Stimulated activated CD8-positive, alpha-beta memory T cell treated with anti-CD3 and anti-CD28 coated beads, Interleukin-2, amount 100 ng/mL, for 1 hour (primary cell): ENCODE measurements around the gene FOXN3.

ENCODE experiments used
- DNase-seq, 2 donors: peaks; one replicate each; pipeline ENCODE4 v3.0.0-alpha.2; 2020; ENCODE audit warnings: low read depth in 2 of 2

Gene FOXN3

DNA sequence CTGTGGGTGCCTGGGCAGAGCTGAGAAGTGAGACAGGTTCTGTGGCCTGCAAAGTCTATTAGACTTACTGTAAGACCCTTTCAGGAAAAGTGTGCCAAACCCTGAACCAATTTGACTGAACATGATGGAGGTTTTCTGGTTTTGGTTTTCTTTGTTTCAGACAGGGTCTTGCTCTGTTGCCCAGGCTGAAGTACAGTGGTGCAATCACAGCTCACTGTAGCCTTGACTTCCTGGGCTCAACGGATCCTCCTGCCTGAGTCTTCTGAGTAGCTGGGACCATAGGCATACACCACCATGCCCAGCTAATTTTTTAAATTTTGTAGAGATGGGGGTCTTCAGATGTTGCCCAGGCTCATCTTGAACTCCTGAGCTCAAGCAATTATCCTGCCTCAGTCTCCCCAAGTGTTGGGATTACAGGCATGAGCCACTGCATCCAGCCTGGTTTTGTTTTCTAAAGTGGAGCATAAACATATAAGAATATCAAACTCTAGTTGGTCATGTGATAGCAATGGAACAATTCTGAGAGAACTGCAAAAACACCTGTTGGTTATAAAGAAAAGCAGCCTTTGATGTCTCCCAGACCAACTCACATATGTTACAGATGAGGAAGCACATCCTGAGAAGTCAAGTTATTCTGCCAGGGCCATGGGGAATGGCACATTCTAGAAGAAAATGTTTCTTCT is 166.9 kb downstream of the FOXN3 start:
- no peak for DNase-seq

DNA sequence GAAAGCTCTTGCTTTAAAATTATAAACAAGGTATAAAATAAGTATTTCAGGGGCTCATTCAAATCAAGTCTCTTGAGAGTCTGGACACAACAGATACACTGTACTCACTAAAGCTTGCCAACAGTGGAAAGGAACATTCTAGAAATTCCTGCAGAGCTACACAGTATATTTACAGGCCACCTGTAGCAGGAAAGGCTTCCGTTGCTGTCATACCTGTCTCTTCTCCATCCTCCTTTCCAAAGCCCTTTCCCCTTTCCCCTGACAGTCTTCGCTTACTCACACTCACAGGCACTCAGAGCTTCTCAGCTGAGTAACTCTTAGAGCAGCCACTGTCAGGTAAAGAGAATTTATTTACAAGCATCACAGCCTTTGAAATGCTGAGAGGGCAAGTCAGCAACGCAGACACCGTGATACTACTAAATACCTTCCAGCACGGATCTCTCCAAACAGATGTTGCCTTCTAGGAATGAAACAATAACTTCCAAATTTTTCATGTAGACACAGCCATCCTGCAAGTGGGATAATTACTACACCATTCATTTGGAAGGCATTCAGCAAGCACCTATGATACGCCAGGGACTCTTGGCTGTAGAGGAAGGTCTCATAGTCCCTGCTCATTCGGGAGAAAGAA is 167.9 kb downstream of the FOXN3 start:
- DNase-seq = no peak

DNA sequence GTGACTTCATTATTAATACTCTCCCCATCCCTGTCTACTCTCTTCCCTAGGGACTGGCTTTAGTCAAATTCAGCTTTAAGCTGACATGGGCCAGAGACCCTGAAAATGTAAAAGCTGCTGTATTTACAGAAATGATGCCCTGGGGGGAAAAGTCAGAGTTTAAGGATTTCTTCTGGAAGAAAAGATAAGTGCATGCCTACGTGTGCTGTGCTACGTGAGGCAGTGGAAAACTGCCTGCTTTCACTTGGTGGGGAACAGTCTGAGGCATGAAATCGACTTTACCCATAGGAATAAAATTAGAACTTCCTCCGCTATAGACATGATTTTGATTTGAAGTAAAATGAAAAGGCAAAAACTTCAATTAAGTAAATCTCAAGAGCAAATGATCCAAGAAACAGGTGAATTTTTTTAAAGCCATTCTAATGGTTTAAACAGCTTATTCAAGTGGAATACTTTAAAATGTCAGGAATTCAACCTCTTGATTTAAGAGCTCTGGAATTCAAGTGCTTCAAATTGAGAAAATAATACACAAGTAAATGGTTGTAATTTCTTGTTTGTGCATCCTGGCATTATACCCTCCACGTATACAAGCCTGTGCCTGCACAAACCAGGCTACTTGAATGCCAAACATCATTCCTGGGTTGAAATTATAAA is 168.5 kb downstream of the FOXN3 start:
- no peak for DNase-seq

DNA sequence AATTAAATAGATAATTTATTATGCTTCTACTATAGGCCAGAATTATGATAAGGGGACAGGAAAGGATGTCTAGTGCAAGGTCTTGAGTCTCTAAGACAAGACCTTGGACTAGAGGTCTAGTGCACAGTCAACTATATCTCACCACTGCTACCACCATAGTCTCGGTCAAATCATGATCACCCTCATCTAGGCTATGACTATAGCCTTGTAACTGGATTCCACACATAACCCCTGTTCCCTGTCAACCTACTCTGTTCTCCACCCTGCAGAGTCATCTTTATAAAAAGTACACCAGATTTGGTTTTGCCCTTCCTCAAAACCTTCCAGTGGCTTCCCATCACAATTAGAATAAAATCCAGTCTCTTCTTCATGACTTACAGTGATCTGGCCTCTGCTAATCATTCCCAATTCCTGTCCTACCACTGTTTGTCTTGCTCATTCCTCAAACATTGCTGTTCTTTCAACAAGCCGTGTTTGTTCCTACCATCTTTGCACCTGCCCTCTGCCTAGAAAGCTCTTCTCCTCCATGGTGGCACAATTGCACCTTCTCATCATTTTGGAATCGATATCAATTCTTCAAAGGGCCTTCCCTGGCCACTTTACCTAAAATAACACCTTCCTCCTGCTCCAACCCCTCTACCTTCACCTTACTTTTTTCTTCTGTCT is 169.4 kb downstream of the FOXN3 start:
- DNase-seq = no peak

DNA sequence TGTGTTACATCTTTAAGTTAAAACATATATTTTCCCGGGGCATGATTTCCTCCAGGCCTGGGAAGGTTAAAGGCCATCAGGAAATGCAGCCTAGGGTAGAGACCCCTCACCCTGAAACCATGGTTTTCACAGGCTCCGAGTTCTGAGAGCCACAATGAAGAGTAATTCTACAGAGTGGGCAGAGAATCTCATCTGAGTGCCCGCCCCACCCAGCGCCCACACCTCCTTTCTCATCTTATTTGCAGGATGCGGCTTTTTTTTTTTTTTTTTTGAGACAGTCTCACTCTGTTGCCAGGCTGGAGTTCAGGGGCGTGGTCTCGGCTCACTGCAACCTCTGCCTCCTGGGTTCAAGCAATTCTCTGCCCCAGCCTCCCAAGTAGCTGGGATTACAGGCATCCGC is 170.7 kb downstream of the FOXN3 start:
- no peak for DNase-seq

DNA sequence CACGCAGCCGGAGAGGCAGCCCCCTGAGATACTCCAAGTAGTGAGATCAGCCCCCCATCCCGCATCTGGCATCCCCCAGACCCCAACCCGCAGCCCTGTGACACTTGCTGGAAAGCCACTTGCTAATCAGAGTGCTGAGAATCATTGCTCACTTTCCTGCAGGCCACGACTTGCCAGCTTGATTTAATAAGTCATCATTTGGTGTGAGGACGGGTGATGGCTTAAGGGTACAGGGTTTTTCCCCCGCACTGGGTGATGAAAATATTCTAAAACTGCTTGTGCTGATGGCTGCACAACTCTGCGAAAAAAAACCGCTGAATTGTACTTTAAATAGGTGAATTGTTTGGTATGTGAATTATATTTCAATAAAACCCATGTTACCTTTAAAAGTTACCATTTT is 171.2 kb downstream of the FOXN3 start:
- DNase-seq = no peak

DNA sequence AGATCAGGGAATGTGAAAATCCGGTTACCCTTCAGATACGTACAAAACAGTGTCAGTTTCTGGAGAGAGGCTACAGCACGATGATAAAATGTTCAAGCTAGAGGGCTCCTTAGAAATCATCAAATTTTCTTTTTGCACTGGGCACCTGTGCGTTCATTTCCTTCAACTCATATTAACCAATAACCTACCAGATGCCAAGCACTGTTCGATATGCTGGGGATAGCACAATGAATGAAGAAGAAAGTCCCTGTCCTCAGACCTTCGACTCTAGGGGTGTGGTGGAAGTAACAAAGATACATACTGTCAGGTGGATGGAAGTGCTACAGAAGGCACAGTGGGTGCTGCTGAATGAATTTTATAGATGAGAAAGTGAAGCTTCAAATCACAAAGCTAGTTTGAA is 172.3 kb downstream of the FOXN3 start:
- no peak for DNase-seq

DNA sequence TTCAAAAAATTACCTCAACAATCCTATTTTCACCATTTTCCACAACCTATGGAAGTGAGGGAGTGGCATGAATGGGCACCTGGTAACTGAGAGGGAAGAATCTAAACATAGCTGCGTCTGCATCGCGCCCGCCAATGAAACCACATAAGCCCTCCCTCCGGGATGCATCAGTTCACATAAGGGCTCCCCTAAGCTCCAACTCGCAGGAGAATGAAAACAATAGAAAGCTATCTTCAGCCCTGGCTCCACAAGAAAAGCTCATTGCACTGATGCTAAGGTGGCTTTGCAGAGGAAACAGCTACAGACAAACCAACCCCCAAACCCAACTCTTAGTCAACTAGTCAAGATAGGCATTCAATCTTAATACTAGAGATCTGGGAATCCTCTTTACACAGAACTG is 173.3 kb downstream of the FOXN3 start:
- DNase-seq = no peak

DNA sequence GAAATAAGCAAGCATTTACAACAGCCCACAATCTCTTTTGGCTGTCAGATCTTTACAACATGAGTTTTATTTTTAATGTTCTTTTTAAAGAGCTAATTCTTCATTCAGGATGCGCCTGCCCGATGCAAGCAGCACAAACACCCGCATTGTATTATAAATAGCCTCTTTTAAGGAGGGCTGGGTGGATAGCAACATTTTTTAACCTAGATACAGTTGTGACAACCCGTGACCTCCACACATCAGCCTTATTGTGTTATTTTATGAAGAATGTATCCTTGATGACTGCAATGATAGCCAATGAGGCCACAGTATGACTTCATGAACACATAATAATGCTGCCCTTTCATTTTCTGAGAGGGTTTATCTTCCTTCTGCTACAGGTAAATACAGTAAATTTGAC is 173.7 kb downstream of the FOXN3 start:
- no peak for DNase-seq

DNA sequence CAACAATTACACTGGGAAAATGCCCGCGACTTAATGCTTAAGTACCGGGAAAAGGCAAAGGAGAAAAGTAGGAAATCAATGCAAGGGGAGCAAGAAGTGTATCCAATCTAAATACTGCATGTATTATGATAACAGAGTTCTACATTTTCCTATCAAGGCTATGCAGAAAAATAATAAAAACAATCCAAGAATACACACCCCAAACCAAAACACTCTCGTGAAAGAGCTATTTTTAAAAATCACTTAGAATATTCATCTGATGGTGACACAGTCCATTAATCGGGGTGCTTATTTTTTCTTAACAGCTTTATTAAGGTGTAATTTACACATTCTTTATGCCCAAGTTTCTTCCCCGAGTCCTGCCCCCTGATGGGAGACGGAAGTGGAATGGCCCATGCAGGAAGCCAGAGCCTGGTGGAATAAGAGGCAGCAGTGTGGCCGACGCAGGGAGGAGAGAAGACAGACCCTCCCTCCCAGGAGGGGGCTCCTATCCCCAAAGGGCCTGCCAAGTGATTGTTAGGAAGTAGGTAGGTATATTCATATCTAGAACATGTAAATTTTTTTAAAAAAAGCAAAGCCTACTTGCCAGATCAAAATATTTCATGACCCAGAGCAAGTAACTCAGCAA is 174.3 kb downstream of the FOXN3 start:
- no peak for DNase-seq

DNA sequence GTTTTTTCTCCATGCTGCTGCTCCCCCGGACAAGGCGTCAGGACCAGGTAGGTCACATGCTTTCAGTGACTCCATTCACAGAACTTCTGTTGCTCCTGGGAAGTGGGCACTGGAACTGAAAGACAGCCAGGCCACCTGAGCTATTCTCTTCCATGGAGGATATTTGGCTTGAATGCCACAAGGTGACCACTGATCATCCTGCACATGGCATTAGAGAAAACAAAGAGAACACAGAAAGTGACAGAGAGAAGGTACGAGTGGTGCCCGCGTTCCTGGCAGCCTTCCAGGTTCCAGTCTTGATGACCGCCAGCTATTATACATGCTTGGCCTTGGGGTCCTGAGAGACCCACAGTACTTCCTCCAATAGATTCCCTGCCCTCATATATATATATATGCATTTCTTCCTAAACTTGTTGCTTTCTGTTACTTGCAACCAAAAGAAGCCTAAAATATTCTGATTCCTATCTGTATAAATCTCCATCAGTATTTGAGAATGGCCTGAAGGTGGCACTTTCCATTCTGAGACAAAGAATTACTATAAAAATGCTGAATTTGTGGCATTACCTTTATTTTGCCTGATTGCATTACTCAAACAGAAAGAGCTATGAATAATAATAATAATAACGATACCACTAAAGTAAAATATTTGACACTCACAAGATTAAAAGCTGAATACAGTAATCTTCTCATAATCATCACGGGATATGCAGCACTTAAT is 174.9 kb downstream of the FOXN3 start:
- no peak for DNase-seq

DNA sequence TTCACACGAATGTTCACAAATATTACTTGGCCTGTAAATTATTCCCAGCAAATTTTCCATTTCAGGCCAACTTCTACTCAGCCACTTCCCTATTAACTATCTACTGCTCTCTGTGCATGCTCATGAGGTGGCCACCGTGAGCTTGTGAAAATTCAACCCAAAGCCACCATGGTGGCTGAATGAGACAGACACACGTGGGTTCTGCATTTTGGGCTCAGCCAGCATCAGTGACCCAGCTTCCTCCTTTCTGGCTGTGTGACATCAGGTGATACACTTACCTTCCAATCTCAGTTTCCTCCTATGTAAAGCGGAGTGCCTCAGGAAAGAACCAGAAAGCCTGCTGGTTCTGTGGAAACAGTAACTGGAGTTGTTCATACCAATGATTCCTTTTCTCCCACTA is 175.8 kb downstream of the FOXN3 start:
- DNase-seq = no peak

DNA sequence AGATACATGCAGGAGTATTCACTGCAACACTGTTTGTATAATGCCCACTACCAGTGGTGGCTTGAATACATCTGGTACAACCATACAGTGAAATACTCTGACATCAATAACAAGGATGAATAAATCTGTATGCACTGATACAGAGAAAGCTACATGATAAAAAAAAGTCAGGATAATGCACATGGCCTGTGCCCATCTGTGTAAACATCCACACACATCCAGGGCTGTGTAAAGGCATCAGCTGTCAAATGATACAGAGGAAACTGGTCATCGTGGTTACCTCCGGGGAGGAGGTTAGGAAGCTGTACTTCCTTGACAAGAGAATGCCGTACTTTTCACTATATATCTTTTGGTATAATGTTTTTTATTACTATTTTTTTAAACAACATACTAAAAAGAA is 176.6 kb downstream of the FOXN3 start:
- DNase-seq = no peak

DNA sequence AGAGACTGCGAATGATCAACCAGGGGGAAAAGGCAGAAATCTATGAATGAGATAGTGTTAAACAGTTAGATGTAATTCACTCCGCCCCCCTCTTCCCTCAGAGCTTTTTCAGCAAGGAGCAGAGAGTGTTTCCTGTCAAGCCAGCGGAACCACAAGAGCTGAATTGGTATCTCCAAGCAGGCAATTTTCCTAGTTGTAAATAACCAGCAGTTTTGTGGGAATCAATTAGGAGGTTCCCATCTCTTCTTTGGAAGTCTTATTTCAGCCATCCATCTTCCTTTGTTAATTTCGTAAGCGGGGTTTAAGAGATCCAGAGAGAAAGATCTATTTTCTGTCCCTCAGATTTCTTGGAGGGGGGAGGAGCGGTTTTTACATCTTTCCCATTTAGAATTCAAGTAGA is 178.0 kb downstream of the FOXN3 start:
- no peak for DNase-seq

DNA sequence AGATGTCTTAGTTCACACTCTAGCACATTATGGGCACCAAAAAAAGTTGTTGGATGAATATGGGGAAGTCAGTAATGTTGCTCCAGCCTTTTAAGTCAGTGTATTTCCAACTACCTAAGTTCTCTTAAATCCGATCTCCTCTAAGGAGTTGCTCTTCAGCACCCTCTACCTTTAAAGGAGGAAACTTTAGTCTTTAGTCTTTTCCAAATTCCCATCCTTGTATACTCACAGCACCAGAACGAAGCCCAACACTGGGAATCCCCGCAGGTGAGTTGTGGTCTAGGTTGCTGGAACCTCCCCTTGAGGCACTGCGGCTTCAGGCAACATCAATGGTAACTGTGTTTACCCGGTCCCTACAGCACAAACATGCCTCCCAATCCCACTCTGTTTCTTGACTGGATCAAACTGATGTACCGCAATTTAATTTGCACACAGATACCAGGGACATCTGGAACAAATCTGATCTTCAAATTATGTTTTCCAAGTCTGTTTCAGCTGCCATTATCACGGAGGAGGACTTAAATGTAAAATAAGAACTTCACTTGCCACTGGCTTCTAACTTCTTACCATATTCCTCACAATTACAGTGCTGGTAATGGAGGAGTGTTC is 179.0 kb downstream of the FOXN3 start:
- DNase-seq = no peak

DNA sequence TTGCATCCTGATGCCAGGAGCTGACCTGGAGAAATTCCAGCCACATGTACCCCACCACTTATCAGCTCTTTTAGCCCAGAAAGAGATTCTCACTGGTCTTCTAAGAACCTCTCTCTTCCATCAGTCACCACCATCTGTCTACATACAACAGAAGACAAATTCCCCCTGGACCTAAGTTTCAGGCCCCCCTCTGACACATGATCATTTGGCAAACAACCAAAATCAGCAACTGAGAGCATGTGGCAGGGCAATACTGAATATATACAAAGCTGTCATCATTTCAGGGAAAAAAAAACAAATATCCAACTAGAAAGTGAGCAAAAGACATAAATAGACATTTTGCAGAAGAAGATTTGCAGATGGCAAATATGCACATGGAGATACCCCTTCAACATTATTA is 180.2 kb downstream of the FOXN3 start:
- DNase-seq = no peak

DNA sequence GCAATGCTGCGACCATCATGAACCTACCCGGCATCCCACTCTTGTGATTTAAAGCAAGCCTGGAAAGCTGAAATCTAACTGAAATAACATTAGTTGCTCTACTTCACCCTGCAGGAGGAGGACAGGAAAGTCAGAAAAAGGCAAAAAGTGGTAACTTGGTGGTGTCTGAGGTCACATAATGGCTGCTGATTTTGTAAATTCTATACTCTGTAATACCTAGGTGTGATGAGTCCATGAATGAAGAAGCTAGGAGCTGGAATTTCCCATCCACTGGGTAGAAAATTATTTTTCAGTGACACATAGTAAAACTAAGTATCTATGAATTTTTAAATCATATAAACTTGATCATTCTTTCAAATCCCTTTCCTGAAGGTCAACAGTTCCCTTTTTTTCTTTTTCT is 183.8 kb downstream of the FOXN3 start:
- DNase-seq = no peak

DNA sequence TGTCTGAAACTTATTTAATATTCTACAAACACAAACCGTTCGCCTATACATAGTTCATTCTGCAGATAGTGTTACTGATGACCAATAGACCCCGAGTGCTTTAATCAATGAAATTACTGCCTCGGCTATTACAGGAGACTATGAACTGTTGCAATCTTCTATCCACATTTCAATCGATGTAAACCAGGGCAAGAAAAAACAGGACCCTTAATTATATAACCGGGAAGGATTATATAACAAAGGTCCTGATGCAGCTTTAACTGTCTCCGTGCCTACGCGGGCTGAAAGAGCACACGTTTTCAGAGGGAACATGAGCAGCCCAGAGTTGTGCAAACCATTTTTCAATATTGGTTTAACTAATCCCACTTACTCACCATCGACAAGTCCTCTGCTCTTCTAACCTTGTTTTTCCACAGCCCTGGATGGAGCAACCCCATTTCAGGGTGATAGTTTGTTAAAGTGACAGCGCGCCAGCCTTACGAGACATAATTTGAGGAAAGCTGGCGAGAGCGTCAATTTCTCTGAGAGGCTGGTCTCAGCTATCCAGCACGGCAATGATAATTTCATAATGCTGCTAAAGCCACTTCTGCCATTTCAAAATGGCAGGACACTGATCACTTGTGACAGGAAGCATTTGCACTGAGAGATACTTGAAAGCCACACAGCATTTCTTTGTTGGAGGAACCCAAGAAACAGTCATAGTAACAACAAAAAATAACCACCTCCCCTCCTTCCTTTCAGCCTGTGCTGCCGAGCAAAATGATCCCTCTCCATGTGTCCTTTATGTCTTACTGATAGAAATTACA is 184.6 kb downstream of the FOXN3 start:
- no peak for DNase-seq

DNA sequence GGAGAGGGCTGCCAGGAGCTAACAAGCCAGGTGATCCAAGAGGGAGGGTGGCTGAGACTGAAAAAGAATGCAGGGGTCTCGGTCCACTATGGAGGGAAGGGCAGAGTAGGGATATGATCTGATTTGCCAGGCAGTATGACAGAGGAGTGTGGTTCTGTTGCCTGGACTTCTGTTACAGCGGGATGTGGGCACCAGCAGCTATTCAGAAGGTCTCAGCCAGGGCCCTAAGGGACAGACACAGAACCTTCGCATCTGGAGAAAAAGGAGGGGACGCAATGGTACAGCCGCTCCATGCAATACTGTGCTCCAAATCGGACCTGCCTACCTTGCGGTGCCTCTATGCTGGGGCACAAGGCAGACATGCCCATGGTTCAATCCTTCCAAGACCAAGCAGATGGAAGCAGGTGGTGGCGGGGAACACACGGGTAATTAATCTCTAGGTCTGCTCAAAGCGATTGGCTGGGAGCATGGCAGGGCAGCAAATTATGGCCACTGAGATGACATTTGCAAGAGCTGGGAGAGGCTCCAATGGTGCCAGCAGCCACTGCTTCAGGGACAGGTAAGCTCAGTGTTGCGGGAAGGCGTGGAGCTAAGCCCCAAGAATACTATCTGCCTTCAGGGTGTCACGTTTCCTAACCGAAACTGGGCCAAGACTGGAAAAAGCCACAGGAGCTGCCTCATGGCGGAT is 185.5 kb downstream of the FOXN3 start:
- DNase-seq = no peak
